IPS-NIHi7 (cell line): ENCODE results near the gene SHISA9.
A peak's percentile ranks its signal among the peaks of the same experiment; 100 is the strongest.

Experiments used
- DNase-seq: peaks from one replicate; pipeline ENCODE4 v3.0.0; 2012; ENCODE audit warnings: mixed read lengths; ENCODE audit errors: extremely low spot score

SHISA9 gene

DNA sequence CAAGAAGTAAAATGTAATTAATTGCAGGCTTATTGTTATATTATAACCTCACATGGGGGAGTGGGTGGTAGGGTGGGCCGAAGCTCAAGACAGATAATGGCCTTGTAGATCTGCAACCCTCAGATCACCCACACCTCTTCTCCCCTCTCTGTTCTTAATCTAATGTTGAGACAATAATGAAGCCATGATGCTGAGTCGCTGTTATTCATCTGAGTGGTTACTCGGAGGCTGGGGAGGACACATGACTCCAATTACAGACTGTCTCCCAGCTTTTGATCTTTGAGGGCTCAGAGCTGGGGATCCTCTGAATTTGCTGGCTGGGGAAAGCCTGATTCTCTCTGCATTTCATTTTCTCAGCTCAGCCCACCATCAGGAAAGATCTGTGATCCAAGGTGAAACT is 275.3 kb downstream of the SHISA9 start:
- DNase-seq = no peak

DNA sequence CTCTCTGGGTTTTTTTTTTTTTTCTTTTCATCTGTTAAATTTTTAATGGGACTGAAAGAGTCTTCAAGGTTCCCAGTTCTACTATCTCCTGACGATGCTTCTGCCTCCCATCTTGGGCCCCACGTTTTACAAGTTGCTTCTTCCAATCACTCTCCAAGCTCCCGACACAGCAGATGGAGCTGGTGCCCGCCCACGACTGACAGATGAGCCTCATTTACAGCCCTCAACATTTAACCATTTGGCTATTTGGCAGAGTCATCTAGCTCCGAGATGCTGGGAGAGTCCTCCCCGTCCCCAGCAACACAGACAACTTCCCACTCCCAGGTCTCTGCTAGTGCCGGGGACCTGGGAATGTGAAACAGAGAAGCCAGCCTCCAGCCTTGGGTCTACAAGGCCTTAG is 276.9 kb downstream of the SHISA9 start:
- no peak for DNase-seq

DNA sequence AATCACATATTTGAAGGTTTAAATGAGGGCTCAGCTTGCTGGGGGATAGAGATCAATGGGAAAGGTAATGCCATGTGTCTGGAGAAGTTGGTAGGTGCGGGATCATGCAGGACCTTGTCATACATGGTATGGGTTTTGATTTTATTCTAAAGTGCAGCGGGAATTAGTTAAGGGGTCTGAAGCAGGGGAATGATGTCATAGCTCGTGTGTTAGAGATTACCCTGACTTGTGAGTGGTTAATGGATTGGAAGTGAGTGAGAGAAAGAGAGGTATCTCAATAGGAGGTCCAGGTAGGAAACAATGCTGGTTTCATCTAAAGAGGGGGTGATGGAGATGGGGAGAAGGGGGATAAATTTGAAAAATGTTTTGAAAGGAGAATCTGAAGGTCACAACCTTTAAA is 280.0 kb downstream of the SHISA9 start:
- no peak for DNase-seq

DNA sequence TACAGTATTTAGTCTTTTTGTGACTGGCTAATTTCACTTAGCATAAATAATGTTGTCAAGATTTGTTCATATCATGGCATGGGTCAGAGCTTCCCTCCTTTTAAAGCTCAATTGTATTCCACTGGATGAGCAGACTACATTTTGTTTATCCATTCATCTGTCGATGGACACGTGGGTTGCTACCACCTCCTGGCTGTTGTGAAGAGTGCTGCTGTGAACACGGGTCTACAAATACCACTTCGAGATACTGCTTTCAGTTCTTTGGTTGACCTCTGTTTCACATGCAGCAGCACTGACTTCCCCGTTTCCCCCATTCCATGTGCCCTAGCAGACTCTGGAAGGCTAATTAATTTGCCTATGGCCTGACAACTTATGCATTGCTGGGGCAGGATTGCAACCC is 285.4 kb downstream of the SHISA9 start:
- DNase-seq = peak; percentile 28

DNA sequence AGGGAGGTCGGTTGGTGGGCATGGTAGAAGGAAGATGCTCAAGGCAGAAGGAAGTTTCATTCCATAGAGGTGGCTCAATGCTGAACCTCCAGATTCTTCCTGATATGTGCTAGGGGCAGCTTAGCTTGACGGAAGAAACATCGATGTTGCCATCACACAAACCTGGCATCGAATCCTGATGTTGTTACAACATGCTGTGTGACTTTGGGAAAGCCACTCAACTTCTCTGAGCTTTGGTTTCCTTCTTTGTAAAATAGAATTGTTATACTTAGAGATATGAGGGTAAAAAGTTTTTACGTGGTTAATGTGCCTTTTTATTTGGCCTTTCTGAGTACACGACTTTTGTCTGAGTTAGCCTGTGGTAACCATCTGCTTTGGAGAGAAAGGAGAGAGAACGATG is 287.9 kb downstream of the SHISA9 start:
- no peak for DNase-seq

DNA sequence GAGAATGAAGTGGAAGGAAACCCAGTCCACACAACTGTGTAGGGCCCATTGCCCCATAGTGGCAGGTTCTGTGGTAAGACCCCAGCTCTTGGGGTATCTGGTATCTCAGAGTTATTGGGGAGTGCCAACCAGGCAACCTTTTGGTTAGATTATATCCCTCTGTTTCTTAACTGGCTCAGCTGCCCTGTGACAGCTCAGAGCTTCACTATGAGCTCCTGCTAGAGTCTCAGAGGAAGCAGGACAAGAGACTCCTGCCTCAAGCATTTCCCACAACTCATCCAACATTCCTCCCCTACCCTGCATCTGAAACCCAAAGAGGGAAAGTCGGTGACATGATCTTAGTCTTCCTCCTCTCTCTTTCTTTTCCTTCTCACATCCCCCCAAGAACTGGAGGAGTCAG is 292.3 kb downstream of the SHISA9 start:
- no peak for DNase-seq

DNA sequence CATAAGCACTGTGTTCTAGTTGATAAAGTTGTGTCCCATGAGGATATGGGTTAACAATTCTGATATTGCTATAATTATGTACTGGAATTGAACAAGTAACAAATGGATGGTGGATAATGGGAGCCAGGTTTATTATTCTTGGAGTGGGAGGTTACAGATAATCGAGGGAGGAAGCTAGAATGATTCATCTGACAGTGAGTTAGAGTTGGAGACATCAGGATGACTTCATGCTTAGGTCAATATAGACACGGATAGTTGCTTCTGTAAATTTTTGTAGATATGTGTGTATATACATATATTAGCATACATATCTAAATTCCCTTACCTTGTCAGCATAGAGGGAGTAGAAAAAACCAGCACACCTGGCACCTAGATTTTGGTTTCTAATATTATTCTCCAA is 293.4 kb downstream of the SHISA9 start:
- no peak for DNase-seq

DNA sequence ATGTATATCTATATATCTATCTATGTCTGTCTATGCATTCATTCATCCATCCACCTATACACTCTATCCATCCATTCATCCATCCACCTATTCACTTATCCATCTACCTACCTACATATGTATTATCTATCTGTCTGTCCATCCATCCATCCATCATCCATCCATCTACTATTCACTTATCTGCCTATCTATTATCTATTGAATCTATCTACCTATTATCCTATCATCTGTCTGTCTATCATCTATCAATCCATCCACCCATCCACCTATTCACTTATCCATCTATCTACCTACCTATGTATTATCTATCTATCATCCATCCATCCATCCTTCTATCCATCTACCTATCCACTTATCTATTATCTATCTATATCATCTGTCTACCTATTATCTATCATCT is 302.3 kb downstream of the SHISA9 start:
- no peak for DNase-seq

DNA sequence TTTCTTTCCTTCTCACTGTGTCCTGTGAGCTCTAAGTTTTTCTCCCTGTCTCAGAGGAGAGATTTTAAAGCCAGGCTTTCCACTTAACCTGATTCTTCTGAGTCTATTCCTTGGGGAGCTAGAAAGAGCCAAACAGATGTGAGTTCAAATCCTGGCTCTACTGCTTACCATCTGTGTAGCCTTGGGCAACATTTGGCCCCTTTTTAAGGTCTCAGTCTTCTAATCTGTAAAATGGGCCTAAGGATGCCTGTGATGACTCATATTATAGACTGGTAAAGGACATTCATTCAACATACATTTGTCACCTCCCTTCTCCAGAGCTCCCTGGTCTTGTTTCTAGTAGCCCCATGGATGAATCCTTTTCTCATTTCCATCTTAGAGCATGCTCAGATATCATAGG is 304.0 kb downstream of the SHISA9 start:
- DNase-seq = no peak

DNA sequence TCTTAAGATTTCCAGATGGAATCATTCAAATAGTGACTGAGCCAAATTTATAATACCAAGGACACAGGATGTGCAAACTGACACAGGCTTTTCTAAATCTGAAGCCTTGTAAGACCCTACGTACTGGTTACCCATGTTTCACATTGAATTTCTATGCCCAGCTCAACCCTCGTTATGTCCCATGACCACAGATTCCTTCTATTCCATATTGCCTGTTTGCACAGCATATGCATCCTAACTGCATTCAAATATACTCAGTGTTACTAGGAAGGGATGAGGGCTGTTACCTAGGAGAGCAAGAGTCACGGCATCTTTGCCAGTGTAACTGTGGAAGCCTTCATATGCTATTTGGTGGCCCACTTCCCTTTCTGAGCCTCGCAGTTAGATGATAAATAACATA is 305.2 kb downstream of the SHISA9 start:
- DNase-seq = no peak

DNA sequence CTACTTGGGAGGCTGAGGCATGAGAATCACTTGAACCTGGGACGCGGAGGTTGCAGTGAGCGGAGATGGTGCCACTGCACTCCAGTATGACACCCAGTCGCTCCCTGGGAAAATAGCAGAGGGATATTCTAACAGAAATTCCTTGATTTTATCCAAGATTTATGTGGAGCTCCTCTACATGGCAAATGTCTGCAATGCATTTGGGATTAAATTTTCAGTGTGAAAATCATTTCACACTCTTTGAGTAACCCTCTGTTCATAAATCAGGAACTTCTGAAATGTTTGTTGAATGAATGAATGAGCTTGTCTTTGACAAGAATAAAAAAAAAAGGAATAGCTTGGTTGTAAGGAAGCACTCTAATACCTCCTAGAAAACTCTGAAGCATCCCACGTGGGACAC is 305.8 kb downstream of the SHISA9 start:
- no peak for DNase-seq

DNA sequence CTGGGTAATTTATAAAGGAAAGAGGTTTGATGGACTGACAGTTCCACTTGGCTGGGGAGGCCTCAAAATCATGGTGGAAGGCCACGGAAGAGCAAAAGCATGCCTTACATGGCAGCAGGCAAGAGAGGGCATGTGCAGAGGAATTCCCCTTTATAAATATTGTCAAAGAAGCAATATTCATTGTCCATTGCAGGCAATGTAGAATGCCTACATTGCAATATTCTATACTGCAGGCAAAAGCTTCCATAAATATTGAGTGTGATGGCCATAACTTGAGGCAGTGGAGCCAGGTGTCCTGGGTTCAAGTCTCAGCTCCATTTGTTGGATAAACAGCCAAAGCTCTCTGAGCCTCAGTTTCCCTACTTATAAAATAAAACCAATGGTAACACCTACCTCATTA is 322.3 kb downstream of the SHISA9 start:
- DNase-seq = no peak

DNA sequence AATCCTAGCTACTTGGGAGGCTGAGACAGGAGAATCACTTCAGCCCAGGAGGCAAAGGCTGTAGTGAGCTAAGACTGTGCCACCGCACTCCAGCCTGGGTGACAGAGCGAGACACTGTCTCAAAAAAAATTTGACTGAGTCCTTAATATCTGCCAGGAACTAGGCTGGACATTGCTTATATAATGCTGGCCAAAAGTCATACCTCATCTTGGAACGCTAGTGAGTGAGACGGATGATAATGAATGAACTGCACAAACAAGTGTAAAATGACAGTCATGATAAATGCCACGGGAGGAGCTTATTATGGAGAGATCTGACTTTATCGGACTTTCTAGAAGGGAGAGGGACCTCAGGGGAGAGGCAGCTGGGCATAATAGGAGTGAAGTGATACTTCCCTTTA is 327.6 kb downstream of the SHISA9 start:
- no peak for DNase-seq

DNA sequence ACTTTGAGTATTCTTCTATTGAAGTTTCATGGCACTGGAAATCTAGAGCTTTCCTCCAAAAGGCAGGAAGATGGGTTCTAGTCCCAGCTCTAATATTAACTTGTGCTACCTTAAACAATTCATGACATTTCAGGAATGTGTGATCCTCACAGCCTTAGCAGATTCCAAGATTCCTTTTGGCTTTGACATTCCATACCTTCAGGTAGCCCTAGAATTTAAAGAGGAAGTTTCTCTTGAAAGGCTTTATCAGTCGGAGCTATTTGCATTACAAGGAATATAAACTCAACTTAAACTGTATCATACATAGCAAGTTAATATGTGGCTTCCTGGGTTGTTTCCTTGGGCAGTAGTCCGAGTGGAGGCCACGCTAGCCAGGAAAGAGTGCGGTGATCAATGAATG is 330.0 kb downstream of the SHISA9 start:
- peak; percentile 42 for DNase-seq

DNA sequence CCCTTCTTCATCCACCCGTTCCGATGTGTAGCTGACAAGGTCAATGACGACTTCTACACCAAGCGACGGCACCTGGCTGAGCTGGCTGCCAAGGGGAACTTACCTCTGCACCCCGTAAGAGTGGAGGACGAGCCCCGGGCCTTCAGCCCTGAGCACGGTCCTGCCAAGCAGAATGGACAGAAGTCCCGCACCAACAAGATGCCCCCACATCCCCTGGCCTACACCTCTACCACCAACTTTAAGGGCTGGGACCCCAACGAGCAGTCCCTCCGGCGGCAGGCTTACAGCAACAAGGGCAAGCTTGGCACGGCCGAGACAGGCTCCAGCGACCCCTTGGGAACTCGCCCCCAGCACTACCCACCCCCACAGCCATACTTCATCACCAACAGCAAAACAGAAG is 333.6 kb downstream of the SHISA9 start:
- no peak for DNase-seq

DNA sequence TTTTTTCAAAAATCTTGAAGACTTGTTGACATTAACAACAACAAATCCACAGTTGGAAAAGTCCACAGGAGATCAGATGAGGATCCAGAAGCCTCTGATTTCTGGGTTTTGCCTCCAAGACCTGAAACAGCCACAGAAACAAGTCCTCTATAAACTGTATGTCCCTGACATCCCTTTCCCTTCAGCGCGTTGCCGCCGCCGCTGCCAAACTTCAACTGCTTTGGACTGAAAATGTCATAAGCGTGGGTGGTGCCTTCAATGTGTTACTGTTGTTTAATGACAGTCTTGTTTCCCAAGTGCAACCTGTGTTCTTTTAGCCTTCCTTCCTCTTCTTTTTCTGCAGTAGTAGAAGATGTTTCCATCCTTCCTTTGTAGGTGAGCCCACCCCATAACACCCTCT is 334.9 kb downstream of the SHISA9 start:
- no peak for DNase-seq

DNA sequence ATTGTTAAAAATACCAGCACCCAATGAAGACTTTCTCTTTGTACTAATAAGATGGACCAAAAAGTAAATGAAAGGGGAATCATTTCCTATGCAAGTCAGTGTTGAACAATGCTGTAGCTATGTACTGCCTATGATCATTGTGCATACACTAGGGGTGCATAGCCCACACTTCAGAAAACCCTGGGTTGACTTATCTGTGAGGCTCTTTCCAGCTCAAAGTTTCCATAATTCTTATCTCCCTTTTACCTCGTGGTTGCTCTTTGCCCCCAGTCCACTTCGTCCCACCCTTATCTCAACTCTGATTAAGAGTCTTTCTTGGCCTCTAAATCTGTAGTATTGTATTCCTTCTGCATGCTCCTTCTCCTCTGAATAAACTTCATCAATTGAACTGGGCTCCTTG is 336.8 kb downstream of the SHISA9 start:
- DNase-seq = no peak

DNA sequence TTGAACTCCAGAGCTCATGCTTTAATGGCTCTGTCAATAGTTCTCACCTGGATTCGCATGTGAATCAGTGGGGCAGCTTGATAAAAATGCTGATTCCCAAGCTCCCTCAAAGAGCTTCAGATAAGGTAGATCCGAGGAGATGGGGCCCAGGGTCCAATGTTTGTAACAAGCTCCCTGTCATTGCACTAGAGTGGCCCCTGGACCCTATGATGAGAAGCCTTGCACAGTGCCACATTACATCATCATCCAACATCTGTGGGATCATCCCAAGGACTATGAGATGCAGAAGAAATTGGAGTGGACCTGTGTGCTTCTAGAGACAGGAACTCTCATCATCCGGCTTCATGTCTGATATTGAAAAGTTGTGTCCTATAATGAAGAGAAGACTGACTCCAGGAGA is 340.8 kb downstream of the SHISA9 start:
- no peak for DNase-seq

DNA sequence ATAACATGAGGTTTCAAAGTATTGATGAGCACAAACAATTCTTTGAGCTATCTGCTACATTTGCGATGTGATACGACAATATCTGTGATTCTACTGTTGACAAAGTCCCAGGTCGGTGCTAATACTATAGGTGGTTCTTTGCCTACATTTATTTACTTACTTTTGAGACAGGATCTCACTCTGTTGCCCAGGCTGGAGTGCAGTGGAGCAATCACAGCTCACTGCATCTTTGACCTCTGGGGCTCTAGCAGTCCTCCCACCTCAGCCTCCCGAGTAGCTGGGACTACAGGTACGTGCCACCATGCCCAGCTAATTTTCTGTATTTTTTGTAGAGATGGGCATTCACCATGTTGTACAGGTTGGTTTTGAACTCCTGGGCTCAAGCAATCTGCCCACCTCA is 343.4 kb downstream of the SHISA9 start:
- no peak for DNase-seq

DNA sequence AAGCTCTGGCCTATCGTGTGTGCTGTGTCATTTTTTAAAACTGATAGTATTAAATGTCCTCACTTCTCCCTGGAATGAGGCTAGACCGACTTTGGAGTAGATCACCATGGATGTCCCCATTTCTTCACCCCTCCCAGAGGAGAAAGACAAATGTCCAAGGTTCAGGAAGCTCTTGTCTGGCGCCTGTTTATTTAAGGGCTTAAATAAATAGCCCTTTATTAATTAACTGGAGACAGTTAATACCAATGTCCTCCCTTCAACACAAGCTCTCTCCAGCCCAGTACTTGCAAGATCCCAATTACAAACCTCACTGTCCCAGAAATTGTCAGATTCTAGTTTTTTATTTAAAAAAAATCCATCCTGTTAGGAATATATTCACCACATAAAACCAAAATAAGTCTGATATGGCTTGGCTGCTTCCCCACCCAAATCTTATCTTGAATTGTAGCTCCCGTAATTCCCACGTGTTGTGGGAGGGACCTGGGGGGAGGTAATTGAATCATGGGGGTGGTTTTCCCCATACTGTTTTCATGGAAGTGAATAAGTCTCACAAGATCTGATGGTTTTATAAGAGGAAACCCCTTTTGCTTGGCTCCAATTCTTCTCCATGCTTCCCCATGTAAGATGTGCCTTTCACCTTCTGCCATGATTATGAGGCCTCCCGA is 344.4 kb downstream of the SHISA9 start:
- no peak for DNase-seq

DNA sequence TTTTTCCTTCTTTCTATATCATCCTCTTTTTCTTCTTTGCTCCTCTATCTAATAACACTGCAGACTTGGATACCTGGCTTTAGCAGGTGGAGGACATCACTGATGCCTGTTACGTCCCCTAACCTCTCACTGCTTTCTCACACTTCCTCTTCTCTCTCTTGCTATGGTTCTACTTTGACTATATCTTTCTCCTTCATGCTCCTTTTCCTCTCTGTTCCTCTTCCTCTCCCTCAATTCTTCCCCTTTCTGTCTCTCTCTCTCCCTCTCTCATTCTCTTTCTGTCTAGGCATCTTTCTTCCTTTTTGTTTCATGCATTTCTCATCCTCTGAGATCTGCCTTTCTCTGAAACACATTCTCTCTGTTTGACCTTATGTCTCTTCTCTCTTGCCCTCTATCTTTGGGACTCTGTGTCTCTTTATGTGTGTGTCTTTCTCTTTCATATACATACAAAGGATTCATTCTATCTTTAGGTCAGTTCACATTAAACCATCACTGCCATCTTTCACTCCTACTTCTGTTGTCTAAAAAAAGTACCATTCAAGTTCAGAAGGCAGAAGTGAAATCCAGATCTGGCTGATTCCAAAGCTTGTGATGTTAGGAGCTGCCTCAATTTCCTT is 353.7 kb downstream of the SHISA9 start:
- DNase-seq = no peak

DNA sequence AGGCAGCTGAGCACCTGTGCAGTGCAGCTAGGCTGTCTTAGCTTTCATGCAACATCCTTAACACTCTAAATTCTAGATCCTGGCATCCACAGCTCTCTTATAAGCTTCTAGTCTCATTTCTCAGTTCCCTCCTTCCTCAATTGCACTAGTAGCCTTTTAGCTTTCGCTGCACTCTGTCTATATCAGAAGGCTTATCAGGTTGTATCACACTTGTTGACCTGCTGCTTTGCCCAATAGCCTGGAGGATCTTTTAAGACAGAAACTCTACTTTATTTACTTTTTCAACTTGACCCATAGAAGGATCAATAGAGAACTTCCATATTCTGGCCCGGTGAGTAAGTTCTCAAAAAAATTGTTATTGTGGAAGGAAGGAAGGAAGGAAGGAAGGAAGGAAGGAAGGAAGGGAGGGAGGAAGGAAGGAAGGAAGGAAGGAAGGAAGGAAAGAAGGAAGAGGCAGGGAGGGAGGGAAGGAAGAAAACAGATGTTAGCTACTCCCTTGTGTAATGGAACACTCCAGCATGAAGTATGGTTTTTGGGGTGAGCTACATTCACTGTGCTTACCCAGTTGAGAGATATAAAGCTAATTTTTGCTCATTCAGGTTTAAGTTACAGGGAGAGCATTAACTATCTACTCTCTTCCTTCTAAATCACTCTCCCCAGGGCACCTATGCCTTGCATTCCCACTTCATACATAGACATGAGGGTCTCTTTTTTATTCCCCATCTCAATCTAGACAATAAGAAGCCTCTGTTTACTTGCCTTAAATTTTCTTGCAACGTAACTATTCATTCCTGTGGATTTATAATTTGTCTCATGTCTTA is 361.1 kb downstream of the SHISA9 start:
- DNase-seq = no peak
